SK-N-SH (cell line): Measurements from ENCODE around the gene MNS1. TPM values are rescaled to one million over a fixed set of nuclear protein-coding genes. Genes with fewer than 3 reads are reported as not detected.

Source experiments
- CTCF ChIA-PET: fragments of 300-600, 350-600 bp; formaldehyde crosslinking; extraction: SDS; loops from one replicate; lab custom pipeline; 2021; lab: Yijun Ruan, JAX
- POLR2A ChIA-PET: fragments of 350-600 bp; sonication (Branson Sonifier 250); formaldehyde crosslinking; extraction: SDS; loops from one replicate; lab custom pipeline; 2020; ENCODE audit warnings: antibody characterized with exemption, inconsistent platforms; lab: Yijun Ruan, JAX
- DNase-seq: peaks from one replicate; pipeline ENCODE4 v3.0.0; 2012
- H2AFZ ChIP-seq: fragments of 200-600 bp; sonication (generic); 2 replicates; pipeline ENCODE4 v1.8.1; 2016; ENCODE audit warnings: antibody characterized with exemption, mild to moderate bottlenecking, low read depth
- H3F3A ChIP-seq: fragments of 200-600 bp; sonication (generic); replicated peaks from 2 replicates; pipeline ENCODE3; 2016; ENCODE audit warnings: antibody characterized with exemption, mild to moderate bottlenecking; ENCODE audit not compliant: insufficient read depth
- H3K27ac ChIP-seq, 2 experiments: fragments of 200-500 bp in 1 of 2; fragments of 200-600 bp in 1 of 2; sonication (Bioruptor generic) in 1 of 2; sonication (generic), shearing (Covaris generic) in 1 of 2; 2 replicates each; pipeline versions ENCODE4 v1.5.1 to v1.6.1; 2014 to 2016; ENCODE audit warnings: low read depth in 2 of 2, inconsistent platforms in 1 of 2, low read length in 1 of 2, mild to moderate bottlenecking in 1 of 2, mixed read lengths in 1 of 2
- H3K27me3 ChIP-seq: fragments of 200-600 bp; sonication (generic), shearing (Covaris generic); 2 replicates; pipeline ENCODE4 v1.6.1; 2016; ENCODE audit warnings: mixed run types; ENCODE audit not compliant: insufficient read depth
- H3K36me3 ChIP-seq, 2 experiments: fragments of 200-500 bp in 1 of 2; fragments of 200-600 bp in 1 of 2; sonication (Bioruptor generic) in 1 of 2; sonication (generic) in 1 of 2; replicated peaks in 1 of 2; 2 replicates each; pipeline versions ENCODE3 to v1.5.1; 2014 to 2016; ENCODE audit warnings: low read length in 1 of 2, mild to moderate bottlenecking in 1 of 2; ENCODE audit not compliant: insufficient read depth in 2 of 2, control insufficient read depth in 1 of 2
- H3K4me1 ChIP-seq, 2 experiments: fragments of 200-500 bp in 1 of 2; fragments of 200-600 bp in 1 of 2; sonication (Bioruptor generic) in 1 of 2; sonication (generic), shearing (Covaris generic) in 1 of 2; 2 replicates each; pipeline versions ENCODE4 v1.5.1 to v1.6.1; 2014 to 2016; ENCODE audit warnings: low read depth in 1 of 2, low read length in 1 of 2, mixed run types in 1 of 2; ENCODE audit not compliant: insufficient read depth in 2 of 2, control insufficient read depth in 1 of 2
- H3K4me2 ChIP-seq: fragments of 200-600 bp; sonication (generic), shearing (Covaris generic); 2 replicates; pipeline ENCODE4 v1.6.1; 2017; ENCODE audit warnings: mixed run types
- H3K4me3 ChIP-seq, 2 experiments: fragments of 200-500 bp in 1 of 2; fragments of 200-600 bp in 1 of 2; sonication (Bioruptor generic) in 1 of 2; sonication (generic), shearing (Covaris generic) in 1 of 2; 2 replicates each; pipeline versions ENCODE4 v1.5.1 to v1.8.1; 2014 to 2016; ENCODE audit warnings: low read depth in 2 of 2, inconsistent platforms in 1 of 2, low read length in 1 of 2, mild to moderate bottlenecking in 1 of 2, mixed read lengths in 1 of 2, moderate library complexity in 1 of 2
- H3K79me2 ChIP-seq: fragments of 200-600 bp; sonication (generic); 2 replicates; pipeline ENCODE4 v1.8.1; 2017; ENCODE audit warnings: mild to moderate bottlenecking; ENCODE audit not compliant: insufficient read depth
- H3K9ac ChIP-seq: fragments of 200-600 bp; sonication (generic); 2 replicates; pipeline ENCODE4 v1.6.1; 2017; ENCODE audit warnings: mixed run types
- H3K9me2 ChIP-seq: fragments of 200-600 bp; sonication (generic); 2 replicates; pipeline ENCODE4 v1.6.1; 2017; ENCODE audit warnings: mixed run types
- H3K9me3 ChIP-seq: fragments of 200-600 bp; sonication (generic); 2 replicates; pipeline ENCODE4 v1.6.1; 2017; ENCODE audit warnings: mixed run types, mild to moderate bottlenecking, moderate library complexity
- H4K20me1 ChIP-seq: fragments of 200-600 bp; sonication (generic); 2 replicates; pipeline ENCODE4 v1.6.1; 2017; ENCODE audit warnings: mild to moderate bottlenecking, mixed run types; ENCODE audit not compliant: insufficient read depth
- CHD2 ChIP-seq: fragments of 150-350 bp; IDR thresholded peaks from 2 replicates; pipeline ENCODE4 v1.6.1; 2018; ENCODE audit warnings: low read length; ENCODE audit not compliant: partially characterized antibody
- EP300 ChIP-seq, 2 experiments: IDR thresholded peaks; 2 replicates each; pipeline versions ENCODE4 v1.4.0 to v1.6.1; 2012; ENCODE audit warnings: borderline replicate concordance in 1 of 2, low read depth in 1 of 2, low read length in 1 of 2
- EZH2phosphoT487 ChIP-seq: fragments of 200-600 bp; sonication (generic); IDR thresholded peaks from 2 replicates; pipeline ENCODE4 v1.6.1; 2017; ENCODE audit warnings: low read depth, mixed run types, mild to moderate bottlenecking, antibody characterized with exemption, moderate library complexity, borderline replicate concordance
- FOSL2 ChIP-seq: IDR thresholded peaks from 2 replicates; pipeline ENCODE4 v1.4.0; 2012; ENCODE audit warnings: low read depth, mild to moderate bottlenecking, moderate library complexity, borderline replicate concordance
- FOXJ3 ChIP-seq: sonication (generic); formaldehyde crosslinking; IDR thresholded peaks from 2 replicates; pipeline ENCODE4 v1.5.1; 2020; ENCODE audit warnings: mild to moderate bottlenecking, missing genetic modification reagents
- GATA2 ChIP-seq: sonication (generic); formaldehyde crosslinking; IDR thresholded peaks from 2 replicates; pipeline ENCODE4 v1.5.0; 2020; ENCODE audit warnings: mild to moderate bottlenecking, missing genetic modification reagents
- MEF2A ChIP-seq: IDR thresholded peaks from 2 replicates; pipeline ENCODE4 v1.4.0; 2012; ENCODE audit warnings: low read depth, borderline replicate concordance
- POLR2AphosphoS5 ChIP-seq: IDR thresholded peaks from 2 replicates; pipeline ENCODE4 v1.6.1; 2012; ENCODE audit warnings: low read depth, low read length
- RCOR1 ChIP-seq: fragments of 150-350 bp; IDR thresholded peaks from 2 replicates; pipeline ENCODE4 v1.6.1; 2017; ENCODE audit warnings: antibody characterized with exemption, low read length
- RXRA ChIP-seq: IDR thresholded peaks from 2 replicates; pipeline ENCODE4 v1.4.0; 2012; ENCODE audit warnings: low read depth, mild to moderate bottlenecking, borderline replicate concordance
- TAF1 ChIP-seq: IDR thresholded peaks from 2 replicates; pipeline ENCODE4 v1.6.1; 2012; ENCODE audit warnings: low read depth, mild to moderate bottlenecking, low read length, moderate library complexity, borderline replicate concordance
- TCF12 ChIP-seq: IDR thresholded peaks from 2 replicates; pipeline ENCODE4 v1.4.0; 2012
- YY1 ChIP-seq: IDR thresholded peaks from 2 replicates; pipeline ENCODE4 v1.4.0; 2012; ENCODE audit warnings: low read depth, mild to moderate bottlenecking
- WGBS: methylation state at CpG from one replicate; pipeline ENCODE4 v1.1.6; 2017; ENCODE audit warnings: low lambda C conversion rate; 5-methylcytosine and 5-hydroxymethylcytosine counted together
- polyA plus RNA-seq, 3 experiments: library from polyadenylated mRNA; depleted of rRNA; stranded (reverse); fragments of >200 nt; gene quantifications; 2 replicates each; pipeline ENCODE4 v1.2.3, GENCODE V29; 2012
- TF ChIP-seq, protein P1 (sequence below): fragments of 150-350 bp; IDR thresholded peaks from 2 replicates; pipeline ENCODE4 v1.6.1; 2016; ENCODE audit warnings: mild to moderate bottlenecking, low read depth, low read length
- TF ChIP-seq, protein P2 (sequence below): IDR thresholded peaks from 2 replicates; pipeline ENCODE4 v1.4.0; 2012; ENCODE audit warnings: low read depth, borderline replicate concordance
- TF ChIP-seq, protein P3 (sequence below): IDR thresholded peaks from 2 replicates; pipeline ENCODE4 v1.4.0; 2012; ENCODE audit warnings: low read depth
- TF ChIP-seq, protein P4 (sequence below): IDR thresholded peaks from 2 replicates; pipeline ENCODE4 v1.4.0; 2012; ENCODE audit warnings: low read depth, borderline replicate concordance
- TF ChIP-seq, protein P5 (sequence below): fragments of 200-600 bp; sonication (generic); IDR thresholded peaks from 2 replicates; pipeline ENCODE4 v1.6.1; 2017; ENCODE audit warnings: antibody characterized with exemption, mild to moderate bottlenecking, moderate library complexity
- TF ChIP-seq, protein P6 (sequence below): fragments of 150-350 bp; IDR thresholded peaks from 2 replicates; pipeline ENCODE4 v1.6.1; 2017; ENCODE audit warnings: antibody characterized with exemption, low read length, low read depth, borderline replicate concordance
- TF ChIP-seq, protein P7 (sequence below): IDR thresholded peaks from 2 replicates; pipeline ENCODE4 v1.6.1; 2012; ENCODE audit warnings: mild to moderate bottlenecking, low read depth, low read length, moderate library complexity

Gene MNS1
- polyA plus RNA-seq, 1 of the 3 experiments (the other 2 are of a cell fraction) = 0.90 TPM

DNA sequence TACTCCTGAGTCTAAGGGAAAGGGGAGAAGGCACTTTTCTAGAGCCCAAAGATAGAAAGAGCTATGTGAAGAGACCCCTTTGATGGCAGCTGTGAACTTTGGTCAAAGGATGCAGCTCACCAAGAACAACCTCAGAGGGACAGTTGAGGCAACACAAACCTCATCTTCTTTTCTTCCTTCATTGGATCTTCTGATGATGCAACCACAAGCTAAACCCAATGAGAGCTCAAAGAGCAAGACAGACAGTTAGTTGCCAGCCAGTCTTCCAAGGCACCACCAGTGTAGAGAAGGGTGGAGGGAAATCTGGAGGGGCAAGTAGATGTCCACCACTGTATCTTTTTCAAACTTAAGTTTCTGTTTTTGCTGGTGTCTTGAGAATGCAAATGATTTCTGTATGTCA, 10.4 kb upstream of the MNS1 start (continued):
- TF ChIP-seq, protein P1, sequence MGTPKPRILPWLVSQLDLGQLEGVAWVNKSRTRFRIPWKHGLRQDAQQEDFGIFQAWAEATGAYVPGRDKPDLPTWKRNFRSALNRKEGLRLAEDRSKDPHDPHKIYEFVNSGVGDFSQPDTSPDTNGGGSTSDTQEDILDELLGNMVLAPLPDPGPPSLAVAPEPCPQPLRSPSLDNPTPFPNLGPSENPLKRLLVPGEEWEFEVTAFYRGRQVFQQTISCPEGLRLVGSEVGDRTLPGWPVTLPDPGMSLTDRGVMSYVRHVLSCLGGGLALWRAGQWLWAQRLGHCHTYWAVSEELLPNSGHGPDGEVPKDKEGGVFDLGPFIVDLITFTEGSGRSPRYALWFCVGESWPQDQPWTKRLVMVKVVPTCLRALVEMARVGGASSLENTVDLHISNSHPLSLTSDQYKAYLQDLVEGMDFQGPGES = no peak
- TF ChIP-seq RCOR1 (no peak), GATA2 (CRISPR knock-in tag) (no peak), YY1 (no peak), TAF1 (no peak)
- TF ChIP-seq, protein P2, sequence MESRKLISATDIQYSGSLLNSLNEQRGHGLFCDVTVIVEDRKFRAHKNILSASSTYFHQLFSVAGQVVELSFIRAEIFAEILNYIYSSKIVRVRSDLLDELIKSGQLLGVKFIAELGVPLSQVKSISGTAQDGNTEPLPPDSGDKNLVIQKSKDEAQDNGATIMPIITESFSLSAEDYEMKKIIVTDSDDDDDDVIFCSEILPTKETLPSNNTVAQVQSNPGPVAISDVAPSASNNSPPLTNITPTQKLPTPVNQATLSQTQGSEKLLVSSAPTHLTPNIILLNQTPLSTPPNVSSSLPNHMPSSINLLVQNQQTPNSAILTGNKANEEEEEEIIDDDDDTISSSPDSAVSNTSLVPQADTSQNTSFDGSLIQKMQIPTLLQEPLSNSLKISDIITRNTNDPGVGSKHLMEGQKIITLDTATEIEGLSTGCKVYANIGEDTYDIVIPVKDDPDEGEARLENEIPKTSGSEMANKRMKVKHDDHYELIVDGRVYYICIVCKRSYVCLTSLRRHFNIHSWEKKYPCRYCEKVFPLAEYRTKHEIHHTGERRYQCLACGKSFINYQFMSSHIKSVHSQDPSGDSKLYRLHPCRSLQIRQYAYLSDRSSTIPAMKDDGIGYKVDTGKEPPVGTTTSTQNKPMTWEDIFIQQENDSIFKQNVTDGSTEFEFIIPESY = no peak
- TF ChIP-seq, protein P3, sequence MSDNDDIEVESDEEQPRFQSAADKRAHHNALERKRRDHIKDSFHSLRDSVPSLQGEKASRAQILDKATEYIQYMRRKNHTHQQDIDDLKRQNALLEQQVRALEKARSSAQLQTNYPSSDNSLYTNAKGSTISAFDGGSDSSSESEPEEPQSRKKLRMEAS = no peak

DNA sequence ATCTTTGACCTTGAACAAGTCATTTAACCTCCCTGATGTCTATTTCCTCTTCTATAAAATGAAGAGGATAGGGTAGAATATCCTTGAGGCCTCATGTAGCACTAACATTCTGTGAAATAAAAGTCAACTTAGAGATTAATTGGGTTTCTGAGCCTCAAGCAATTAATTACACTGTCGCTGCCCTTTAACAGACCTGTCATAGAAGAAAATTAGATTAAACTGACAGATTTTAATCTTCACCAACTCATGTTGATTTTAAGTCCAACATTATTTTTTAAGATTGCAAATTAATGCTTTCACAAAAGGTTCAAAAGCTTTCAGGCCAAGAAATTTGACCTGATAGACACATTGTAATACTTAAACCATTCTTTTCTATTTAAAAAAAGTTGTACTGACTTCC, 8.1 kb upstream of the MNS1 start:
- Histone ChIP-seq H3K4me1 (peaks cover 0 to 12% of the 10 kb centered on the region in 2 experiments; a peak in 2 of 4 replicates), H2AFZ (no peak overlapping the region), H3K9me3 (no peaks in the 10 kb centered on the region), H4K20me1 (no peaks in the 10 kb centered on the region), H3K27me3 (no peaks in the 10 kb centered on the region), H3F3A (no peaks in the 10 kb centered on the region), H3K4me2 (no peak overlapping the region), H3K27ac (no peak overlapping the region; a peak in 1 of 4 replicates), H3K36me3 (no peaks in the 10 kb centered on the region), H3K9me2 (no peaks in the 10 kb centered on the region), H3K79me2 (no peaks in the 10 kb centered on the region), H3K4me3 (no peak overlapping the region), H3K9ac (no peak overlapping the region)
- CTCF ChIA-PET = interaction anchor here (1.5 kb wide), 1 partner anchor 18 kb away, joined by 11 read pairs; no protein-coding TSS in a partner anchor
- 4% methylated on average over 1 of the region's 1 CpG for WGBS
- POLR2A ChIA-PET = no interaction called here
- peak; percentile 33 for DNase-seq
- TF ChIP-seq, protein P4, sequence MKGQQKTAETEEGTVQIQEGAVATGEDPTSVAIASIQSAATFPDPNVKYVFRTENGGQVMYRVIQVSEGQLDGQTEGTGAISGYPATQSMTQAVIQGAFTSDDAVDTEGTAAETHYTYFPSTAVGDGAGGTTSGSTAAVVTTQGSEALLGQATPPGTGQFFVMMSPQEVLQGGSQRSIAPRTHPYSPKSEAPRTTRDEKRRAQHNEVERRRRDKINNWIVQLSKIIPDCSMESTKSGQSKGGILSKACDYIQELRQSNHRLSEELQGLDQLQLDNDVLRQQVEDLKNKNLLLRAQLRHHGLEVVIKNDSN = no peak
- no peak for TF ChIP-seq MEF2A
- TF ChIP-seq, protein P5, sequence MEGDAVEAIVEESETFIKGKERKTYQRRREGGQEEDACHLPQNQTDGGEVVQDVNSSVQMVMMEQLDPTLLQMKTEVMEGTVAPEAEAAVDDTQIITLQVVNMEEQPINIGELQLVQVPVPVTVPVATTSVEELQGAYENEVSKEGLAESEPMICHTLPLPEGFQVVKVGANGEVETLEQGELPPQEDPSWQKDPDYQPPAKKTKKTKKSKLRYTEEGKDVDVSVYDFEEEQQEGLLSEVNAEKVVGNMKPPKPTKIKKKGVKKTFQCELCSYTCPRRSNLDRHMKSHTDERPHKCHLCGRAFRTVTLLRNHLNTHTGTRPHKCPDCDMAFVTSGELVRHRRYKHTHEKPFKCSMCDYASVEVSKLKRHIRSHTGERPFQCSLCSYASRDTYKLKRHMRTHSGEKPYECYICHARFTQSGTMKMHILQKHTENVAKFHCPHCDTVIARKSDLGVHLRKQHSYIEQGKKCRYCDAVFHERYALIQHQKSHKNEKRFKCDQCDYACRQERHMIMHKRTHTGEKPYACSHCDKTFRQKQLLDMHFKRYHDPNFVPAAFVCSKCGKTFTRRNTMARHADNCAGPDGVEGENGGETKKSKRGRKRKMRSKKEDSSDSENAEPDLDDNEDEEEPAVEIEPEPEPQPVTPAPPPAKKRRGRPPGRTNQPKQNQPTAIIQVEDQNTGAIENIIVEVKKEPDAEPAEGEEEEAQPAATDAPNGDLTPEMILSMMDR = no peak
- TF ChIP-seq FOSL2 = no peak
- TF ChIP-seq RXRA = no peak
- peak; percentile 38; the same call in 1 of the 2 replicates for TF ChIP-seq GATA2 (CRISPR knock-in tag)
- peak; percentile 39 for TF ChIP-seq CHD2
- TF ChIP-seq YY1 = no peak
- TF ChIP-seq FOXJ3 (CRISPR knock-in tag) = no peak
- no peak for TF ChIP-seq EZH2phosphoT487
- no peak for TF ChIP-seq POLR2AphosphoS5
- TF ChIP-seq TCF12 = no peak
- TF ChIP-seq, protein P6, sequence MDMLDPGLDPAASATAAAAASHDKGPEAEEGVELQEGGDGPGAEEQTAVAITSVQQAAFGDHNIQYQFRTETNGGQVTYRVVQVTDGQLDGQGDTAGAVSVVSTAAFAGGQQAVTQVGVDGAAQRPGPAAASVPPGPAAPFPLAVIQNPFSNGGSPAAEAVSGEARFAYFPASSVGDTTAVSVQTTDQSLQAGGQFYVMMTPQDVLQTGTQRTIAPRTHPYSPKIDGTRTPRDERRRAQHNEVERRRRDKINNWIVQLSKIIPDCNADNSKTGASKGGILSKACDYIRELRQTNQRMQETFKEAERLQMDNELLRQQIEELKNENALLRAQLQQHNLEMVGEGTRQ = no peak
- TF ChIP-seq, protein P7, sequence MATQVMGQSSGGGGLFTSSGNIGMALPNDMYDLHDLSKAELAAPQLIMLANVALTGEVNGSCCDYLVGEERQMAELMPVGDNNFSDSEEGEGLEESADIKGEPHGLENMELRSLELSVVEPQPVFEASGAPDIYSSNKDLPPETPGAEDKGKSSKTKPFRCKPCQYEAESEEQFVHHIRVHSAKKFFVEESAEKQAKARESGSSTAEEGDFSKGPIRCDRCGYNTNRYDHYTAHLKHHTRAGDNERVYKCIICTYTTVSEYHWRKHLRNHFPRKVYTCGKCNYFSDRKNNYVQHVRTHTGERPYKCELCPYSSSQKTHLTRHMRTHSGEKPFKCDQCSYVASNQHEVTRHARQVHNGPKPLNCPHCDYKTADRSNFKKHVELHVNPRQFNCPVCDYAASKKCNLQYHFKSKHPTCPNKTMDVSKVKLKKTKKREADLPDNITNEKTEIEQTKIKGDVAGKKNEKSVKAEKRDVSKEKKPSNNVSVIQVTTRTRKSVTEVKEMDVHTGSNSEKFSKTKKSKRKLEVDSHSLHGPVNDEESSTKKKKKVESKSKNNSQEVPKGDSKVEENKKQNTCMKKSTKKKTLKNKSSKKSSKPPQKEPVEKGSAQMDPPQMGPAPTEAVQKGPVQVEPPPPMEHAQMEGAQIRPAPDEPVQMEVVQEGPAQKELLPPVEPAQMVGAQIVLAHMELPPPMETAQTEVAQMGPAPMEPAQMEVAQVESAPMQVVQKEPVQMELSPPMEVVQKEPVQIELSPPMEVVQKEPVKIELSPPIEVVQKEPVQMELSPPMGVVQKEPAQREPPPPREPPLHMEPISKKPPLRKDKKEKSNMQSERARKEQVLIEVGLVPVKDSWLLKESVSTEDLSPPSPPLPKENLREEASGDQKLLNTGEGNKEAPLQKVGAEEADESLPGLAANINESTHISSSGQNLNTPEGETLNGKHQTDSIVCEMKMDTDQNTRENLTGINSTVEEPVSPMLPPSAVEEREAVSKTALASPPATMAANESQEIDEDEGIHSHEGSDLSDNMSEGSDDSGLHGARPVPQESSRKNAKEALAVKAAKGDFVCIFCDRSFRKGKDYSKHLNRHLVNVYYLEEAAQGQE = no peak
- TF ChIP-seq EP300 (IDR thresholded peaks at IDR 0.05; ENCODE audit: borderline replicate concordance in 1 of 2, low read depth in 1 of 2, low read length in 1 of 2) = peak in 1 of 2 experiments; percentile 46; a peak in 1 of 4 replicates
